GM13977 (cell line): ENCODE data around the gene PIPOX.

Experiments
- DNase-seq: peaks from one replicate; pipeline ENCODE4 v3.0.0; 2012; ENCODE audit warnings: low spot score
- in situ Hi-C: fragments of 300-500 bp; cut with MboI; formaldehyde crosslinking; loops from one replicate; pipeline ENCODE4 v1.12.0; 2022; ENCODE audit warnings: low sequenced_read_pairs, low pct_unique_long_range_greater_than_20kb, mixed read lengths, inconsistent platforms; ENCODE audit not compliant: unreplicated experiment
- TF ChIP-seq, protein P1 (sequence below): IDR thresholded peaks from 2 replicates; pipeline ENCODE4 v1.5.1; 2012; ENCODE audit warnings: mild to moderate bottlenecking, control low read depth; ENCODE audit not compliant: insufficient read depth; ENCODE audit errors: extremely low read depth, missing control alignments

PIPOX gene

DNA sequence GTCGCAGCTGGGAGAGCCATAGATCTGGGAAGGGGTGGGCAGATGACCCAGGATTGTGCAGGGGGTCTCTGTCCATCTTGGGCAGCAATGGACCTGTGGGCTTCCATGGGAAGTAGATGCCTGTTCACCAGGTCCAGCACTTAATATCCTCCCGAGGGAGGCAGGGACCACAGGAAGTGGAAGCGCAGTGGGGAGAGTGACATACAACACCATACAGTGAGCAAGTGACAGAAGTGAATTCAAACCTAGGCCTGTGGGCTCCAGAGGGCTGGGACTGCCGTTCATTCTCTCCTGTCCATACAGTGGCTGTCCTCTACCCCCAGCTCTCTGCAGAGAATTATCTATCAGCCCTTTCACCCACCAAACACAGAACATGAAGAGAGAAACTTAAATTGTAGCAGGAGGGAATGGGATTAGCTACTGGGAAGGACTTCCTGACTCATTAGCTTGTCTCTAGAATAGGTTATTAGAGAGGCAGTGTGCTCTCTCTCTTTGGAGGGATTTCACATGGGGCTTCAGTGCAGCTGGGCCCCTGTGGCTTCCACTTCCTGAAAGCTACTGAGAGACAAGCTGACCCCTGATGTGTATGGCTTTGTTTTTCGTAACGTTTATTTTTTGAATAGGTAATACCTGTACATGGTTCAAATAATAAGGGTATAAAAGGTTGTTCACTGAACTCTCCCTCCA, 24.0 kb upstream of the PIPOX start:
- TF ChIP-seq, protein P1, sequence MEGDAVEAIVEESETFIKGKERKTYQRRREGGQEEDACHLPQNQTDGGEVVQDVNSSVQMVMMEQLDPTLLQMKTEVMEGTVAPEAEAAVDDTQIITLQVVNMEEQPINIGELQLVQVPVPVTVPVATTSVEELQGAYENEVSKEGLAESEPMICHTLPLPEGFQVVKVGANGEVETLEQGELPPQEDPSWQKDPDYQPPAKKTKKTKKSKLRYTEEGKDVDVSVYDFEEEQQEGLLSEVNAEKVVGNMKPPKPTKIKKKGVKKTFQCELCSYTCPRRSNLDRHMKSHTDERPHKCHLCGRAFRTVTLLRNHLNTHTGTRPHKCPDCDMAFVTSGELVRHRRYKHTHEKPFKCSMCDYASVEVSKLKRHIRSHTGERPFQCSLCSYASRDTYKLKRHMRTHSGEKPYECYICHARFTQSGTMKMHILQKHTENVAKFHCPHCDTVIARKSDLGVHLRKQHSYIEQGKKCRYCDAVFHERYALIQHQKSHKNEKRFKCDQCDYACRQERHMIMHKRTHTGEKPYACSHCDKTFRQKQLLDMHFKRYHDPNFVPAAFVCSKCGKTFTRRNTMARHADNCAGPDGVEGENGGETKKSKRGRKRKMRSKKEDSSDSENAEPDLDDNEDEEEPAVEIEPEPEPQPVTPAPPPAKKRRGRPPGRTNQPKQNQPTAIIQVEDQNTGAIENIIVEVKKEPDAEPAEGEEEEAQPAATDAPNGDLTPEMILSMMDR: no peak
- no peak for DNase-seq
- in situ Hi-C loops: no loop called here

DNA sequence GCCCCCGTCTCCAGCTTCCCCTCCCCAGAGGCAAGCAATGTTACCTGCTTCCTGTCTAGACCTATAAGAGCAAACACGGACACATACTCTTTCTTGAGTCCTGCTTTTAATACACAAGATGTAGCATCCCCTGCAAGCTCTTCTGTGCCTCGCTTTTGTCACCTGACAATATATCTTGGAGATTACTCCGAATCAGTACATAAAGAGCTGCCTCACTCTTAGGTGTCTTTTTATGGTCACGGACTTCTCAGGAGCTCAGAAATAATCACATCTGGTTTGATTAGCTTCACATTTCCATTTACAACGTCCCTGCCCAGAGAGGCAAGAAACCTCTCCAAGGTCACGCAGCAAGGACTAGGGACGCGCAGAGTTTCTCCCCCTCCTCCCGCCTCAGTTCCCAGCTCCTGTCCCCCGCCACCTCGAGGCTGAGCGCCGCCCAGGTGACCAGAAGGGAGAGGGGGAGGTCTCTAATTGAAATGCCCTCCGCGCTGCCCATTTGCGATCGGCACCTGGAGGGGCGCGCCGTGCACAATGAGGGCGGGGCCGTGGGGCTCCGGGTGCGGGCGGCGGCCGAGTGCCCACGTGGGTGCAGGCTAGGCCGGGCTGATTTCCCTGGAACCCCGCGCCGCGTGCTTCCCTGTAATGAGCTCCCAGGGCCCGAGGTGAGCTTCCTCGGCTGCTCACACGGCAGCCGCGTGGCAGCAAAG, 23.3 kb upstream of the PIPOX start:
- no peak for DNase-seq
- in situ Hi-C loops: no loop called here
- TF ChIP-seq, protein P1: no peak

DNA sequence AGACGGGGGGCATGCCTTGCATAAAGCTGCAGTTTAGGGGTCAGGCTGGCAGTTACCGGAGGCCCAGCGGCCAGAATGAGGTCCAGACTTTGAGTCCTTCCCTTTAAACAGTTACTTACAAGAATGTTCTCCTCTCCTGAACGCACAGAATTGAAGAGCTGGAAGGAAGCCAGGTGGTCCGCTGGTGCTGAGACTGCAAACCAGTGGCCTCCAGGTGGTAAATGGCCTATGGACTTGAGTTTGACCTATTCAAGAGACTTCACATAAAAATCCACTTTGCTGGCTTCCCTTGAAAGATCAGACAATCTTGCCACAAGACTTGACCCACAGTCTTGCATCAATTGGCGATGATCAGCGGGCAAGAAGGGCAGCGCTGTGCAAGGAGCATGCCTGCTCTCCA, 22.4 kb upstream of the PIPOX start:
- TF ChIP-seq, protein P1: no peak
- in situ Hi-C loops: no loop called here
- no peak for DNase-seq

DNA sequence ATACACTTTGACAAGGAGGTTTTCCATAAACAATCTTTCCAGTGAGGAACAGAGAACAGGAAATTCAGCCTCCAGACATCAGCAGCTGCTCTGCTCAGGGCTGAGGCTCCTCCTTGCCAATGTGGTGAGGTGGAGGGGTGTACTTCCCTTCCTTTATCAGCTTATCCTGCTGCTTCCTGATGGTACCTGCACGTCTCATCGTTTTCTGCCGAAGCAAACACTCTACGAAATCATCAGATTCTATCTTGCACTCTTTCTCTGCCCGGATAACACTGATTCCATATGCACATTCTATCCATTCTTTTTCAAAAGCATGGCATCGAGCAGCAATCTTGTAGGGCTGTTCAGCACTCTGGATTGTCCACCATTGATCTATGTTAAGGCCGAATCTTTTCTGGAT, 21.7 kb upstream of the PIPOX start:
- TF ChIP-seq, protein P1: no peak
- in situ Hi-C loops: no loop called here

DNA sequence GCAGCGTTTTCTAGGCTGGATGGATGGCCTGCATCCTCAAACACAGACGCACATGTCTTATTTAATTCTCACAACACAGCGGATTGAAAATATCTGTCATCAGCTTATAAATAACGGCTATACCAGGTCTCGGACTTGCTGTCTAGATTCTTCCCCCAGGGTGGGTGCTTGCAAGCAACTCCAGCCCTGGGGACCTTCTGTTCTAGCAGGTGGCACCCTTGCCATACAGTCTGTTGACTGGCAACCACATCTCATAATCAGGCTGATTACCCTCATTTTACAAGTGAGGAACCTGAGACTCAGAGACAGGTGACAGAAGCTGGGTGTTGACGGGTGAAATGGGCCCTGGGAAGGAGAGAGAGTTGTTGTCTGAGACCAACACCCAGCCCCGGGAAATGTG, 20.9 kb upstream of the PIPOX start:
- DNase-seq: no peak
- TF ChIP-seq, protein P1: no peak
- in situ Hi-C loops: no loop called here

More for the DNA sequence above, 21.7 kb upstream of the PIPOX start:
- DNase-seq: no peak

DNA sequence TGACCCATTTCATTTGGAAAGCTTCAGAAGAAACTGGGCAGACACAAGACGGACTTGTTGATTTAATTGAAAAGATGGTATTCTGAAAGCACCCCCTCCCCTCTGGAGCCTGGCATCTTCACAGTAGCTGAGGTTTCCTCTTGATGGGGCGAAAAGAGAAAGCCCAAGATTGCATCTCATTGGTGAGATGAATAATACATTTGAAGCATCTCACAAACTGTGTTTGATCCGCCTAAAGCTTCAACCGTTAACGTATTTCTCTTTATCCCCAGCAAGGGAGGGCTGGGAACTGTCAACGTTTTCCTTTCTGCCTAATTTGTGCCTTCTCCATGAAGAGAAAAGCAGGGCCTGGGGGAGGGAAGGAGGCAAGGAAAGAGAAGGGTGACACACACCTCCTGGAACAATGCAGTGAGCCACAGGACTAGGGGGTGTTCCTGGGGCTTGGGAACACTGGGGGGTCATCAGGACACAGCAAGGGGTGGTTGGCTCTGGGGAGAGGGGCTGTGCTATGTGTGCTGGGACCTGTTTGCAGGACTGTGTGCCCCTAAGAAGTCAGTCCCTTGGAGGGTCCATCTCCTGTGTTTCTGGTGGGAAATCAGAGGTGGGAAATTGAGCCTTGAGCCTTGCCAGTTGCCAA, 18.5 kb upstream of the PIPOX start:
- TF ChIP-seq, protein P1: no peak
- in situ Hi-C loops: no loop called here
- DNase-seq: no peak
